Muscle of leg (tissue), 11 donors: ENCODE data around the gene ADGRF3. TPM values are rescaled to one million over a fixed set of nuclear protein-coding genes. Genes with fewer than 3 reads are reported as not detected.

Experiments used
- DNase-seq: peaks from one replicate; pipeline ENCODE4 v3.0.0; 2013
- H3K27ac ChIP-seq: one replicate; pipeline ENCODE4 v1.5.1; 2013; ENCODE audit warnings: mild to moderate bottlenecking, low read length, control low read depth
- H3K27me3 ChIP-seq: one replicate; pipeline ENCODE4 v1.6.1; 2013; ENCODE audit warnings: low read length; ENCODE audit not compliant: control insufficient read depth, insufficient read depth
- H3K36me3 ChIP-seq: one replicate; pipeline ENCODE4 v1.6.1; 2013; ENCODE audit warnings: low read length; ENCODE audit not compliant: control insufficient read depth, insufficient read depth
- H3K4me1 ChIP-seq: one replicate; pipeline ENCODE4 v1.6.1; 2013; ENCODE audit warnings: low read length; ENCODE audit not compliant: control insufficient read depth, insufficient read depth
- H3K4me3 ChIP-seq: one replicate; pipeline ENCODE4 v1.5.1; 2013; ENCODE audit warnings: low read length, control low read depth
- H3K9me3 ChIP-seq: replicated peaks from 2 replicates; pipeline ENCODE4 v1.6.1; 2013; ENCODE audit warnings: low read depth, low read length; ENCODE audit not compliant: control insufficient read depth
- WGBS: methylation state at CpG from one replicate; pipeline ENCODE4 v1.1.5; 2013; ENCODE audit warnings: missing lambda C conversion rate; ENCODE audit not compliant: insufficient coverage; 5-methylcytosine and 5-hydroxymethylcytosine counted together
- polyA plus RNA-seq, 8 donors: library from polyadenylated mRNA; unstranded; fragments of 120-200 nt; gene quantifications; one replicate each; pipeline versions ENCODE4 v1.2.1 to v1.2.3, GENCODE V29; 2013; ENCODE audit warnings: inconsistent platforms in 1 of 8, low replicate concordance in 1 of 8; ENCODE audit not compliant: insufficient read length in 8 of 8, insufficient read depth in 1 of 8
- total RNA-seq: library from RNA; stranded (reverse); fragments of 120-200 nt; gene quantifications from one replicate; pipeline ENCODE4 v1.2.4, GENCODE V29; 2013

ADGRF3 gene
- total and polyA plus RNA-seq, 9 donors = 0.12 to 0.54 (median 0.29) TPM

- 100% methylated on average over 4 of the region's 6 CpGs for WGBS
- H3K27ac ChIP-seq = no peak overlapping the region
Observed at GRCh38 chr2:26302846-26303245, 43.7 kb downstream of the ADGRF3 start.

GRCh38 chr2:26300234-26300925 is 46.2 kb downstream of the ADGRF3 start:
- peaks cover 3% of the 10 kb centered on the region for H3K36me3 ChIP-seq
- WGBS = 29% methylated on average over 18 of the region's 22 CpGs
- H3K4me1 ChIP-seq = peaks cover 17% of the 10 kb centered on the region
- peak overlapping the region; percentile 74 for H3K27ac ChIP-seq
- peak; percentile 62 for DNase-seq
- no peaks in the 10 kb centered on the region for H3K9me3 ChIP-seq
- H3K27me3 ChIP-seq = peaks cover 3% of the 10 kb centered on the region
- H3K4me3 ChIP-seq = peak overlapping the region; percentile 54

More at GRCh38 chr2:26302846-26303245, 43.7 kb downstream of the ADGRF3 start:
- Histone ChIP-seq H3K4me1 (peaks cover 17% of the 10 kb centered on the region), H3K27me3 (peaks cover 3% of the 10 kb centered on the region), H3K36me3 (peaks cover 3% of the 10 kb centered on the region), H3K4me3 (no peak overlapping the region), H3K9me3 (no peaks in the 10 kb centered on the region)
- no peak for DNase-seq

DNA sequence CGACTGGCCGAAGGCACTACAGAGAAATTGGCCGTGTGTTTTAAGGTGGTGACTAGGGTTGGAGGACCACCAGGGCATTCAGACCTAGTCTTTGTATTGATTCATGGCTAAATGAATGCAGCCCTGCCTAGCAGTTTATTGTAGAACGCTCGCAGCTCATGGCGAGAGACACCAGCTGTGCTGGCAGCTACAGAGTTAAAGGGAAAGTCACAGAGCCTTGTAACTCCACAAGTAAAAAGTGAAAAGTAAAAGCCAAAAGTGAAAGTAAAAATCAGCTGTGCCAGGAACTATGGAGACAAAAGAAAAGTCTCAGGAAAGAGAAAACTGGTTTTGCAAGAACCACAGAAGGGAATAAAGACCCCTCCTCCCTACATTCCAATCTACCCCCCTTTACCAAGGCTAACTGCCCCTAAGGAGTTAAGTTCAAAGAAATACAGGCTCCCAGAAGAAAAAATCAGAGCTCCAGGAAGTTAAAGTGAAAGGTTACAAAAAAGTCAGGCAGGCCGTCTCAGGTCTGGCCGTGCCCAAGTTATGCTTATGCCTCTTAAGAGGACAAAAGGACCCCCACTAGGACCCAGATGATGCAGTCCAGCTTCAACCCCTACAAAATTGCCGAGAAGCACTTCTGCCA is 47.0 kb downstream of the ADGRF3 start:
- peaks cover 16% of the 10 kb centered on the region for H3K4me1 ChIP-seq
- WGBS = 0% methylated on average over 7 of the region's 9 CpGs
- DNase-seq = peak; percentile 87
- no peaks in the 10 kb centered on the region for H3K9me3 ChIP-seq
- peak overlapping the region; percentile 54 for H3K4me3 ChIP-seq
- peaks cover 3% of the 10 kb centered on the region for H3K27me3 ChIP-seq
- H3K27ac ChIP-seq = peak overlapping the region; percentile 74
- H3K36me3 ChIP-seq = peaks cover 3% of the 10 kb centered on the region

GRCh38 chr2:26298638-26299393 is 47.8 kb downstream of the ADGRF3 start:
- H3K27ac ChIP-seq = peak overlapping the region; percentile 74
- no peaks in the 10 kb centered on the region for H3K9me3 ChIP-seq
- peak; percentile 69 for DNase-seq
- H3K36me3 ChIP-seq = peaks cover 2% of the 10 kb centered on the region
- peaks cover 3% of the 10 kb centered on the region for H3K27me3 ChIP-seq
- 4% methylated on average over 29 of the region's 30 CpGs for WGBS
- H3K4me3 ChIP-seq = peak overlapping the region; percentile 54
- H3K4me1 ChIP-seq = peaks cover 16% of the 10 kb centered on the region

DNA sequence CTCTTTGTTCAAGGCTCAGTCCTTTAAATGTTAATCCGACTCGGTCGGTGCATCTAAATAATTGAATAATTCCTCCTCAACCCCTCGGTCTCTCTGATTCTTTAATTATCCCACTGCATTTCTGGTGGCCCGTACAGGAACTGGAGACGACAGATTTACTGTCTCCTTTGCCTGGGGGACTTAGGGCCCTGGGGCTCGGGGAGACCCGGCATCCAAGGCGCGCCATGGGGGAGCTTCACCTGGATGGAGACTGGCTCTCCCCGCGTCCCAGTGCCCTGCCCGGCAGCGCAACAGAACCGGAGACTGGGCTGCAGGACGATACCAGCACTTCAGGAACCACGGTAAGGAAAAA is 48.3 kb downstream of the ADGRF3 start:
- Histone ChIP-seq H3K27ac (no peak overlapping the region), H3K36me3 (no peaks in the 10 kb centered on the region), H3K27me3 (peaks cover 3% of the 10 kb centered on the region), H3K9me3 (no peaks in the 10 kb centered on the region), H3K4me1 (peaks cover 16% of the 10 kb centered on the region), H3K4me3 (peak overlapping the region; percentile 54)
- WGBS = 28% methylated on average over 13 of the region's 17 CpGs
- DNase-seq = no peak

GRCh38 chr2:26297061-26297460 is 49.5 kb downstream of the ADGRF3 start:
- Histone ChIP-seq H3K4me1 (peaks cover 16% of the 10 kb centered on the region), H3K36me3 (no peaks in the 10 kb centered on the region), H3K4me3 (no peak overlapping the region), H3K9me3 (no peaks in the 10 kb centered on the region), H3K27ac (no peak overlapping the region), H3K27me3 (peaks cover 3% of the 10 kb centered on the region)
- WGBS = no CpG with 5 or more reads among the region's 3 CpGs
- DNase-seq = no peak

GRCh38 chr2:26295511-26295910 is 51.1 kb downstream of the ADGRF3 start:
- peaks cover 13% of the 10 kb centered on the region for H3K4me1 ChIP-seq
- no peak overlapping the region for H3K4me3 ChIP-seq
- no peaks in the 10 kb centered on the region for H3K36me3 ChIP-seq
- DNase-seq = no peak
- no peak overlapping the region for H3K27ac ChIP-seq
- H3K27me3 ChIP-seq = peaks cover 3% of the 10 kb centered on the region
- no peaks in the 10 kb centered on the region for H3K9me3 ChIP-seq
- WGBS = no CpG with 5 or more reads among the region's 1 CpG

- no peak for DNase-seq
- no peak overlapping the region for H3K27ac ChIP-seq
Observed at GRCh38 chr2:26292646-26293045, 53.9 kb downstream of the ADGRF3 start.

GRCh38 chr2:26290001-26290400 is 56.6 kb downstream of the ADGRF3 start:
- no peaks in the 10 kb centered on the region for H3K9me3 ChIP-seq
- H3K36me3 ChIP-seq = peaks cover 15% of the 10 kb centered on the region
- no peak overlapping the region for H3K27ac ChIP-seq
- WGBS = no CpG with 5 or more reads among the region's 1 CpG
- H3K4me3 ChIP-seq = no peak overlapping the region
- no peak for DNase-seq
- no peaks in the 10 kb centered on the region for H3K27me3 ChIP-seq
- H3K4me1 ChIP-seq = no peaks in the 10 kb centered on the region

More at GRCh38 chr2:26292646-26293045, 53.9 kb downstream of the ADGRF3 start:
- H3K4me1 ChIP-seq = no peaks in the 10 kb centered on the region
- H3K4me3 ChIP-seq = no peak overlapping the region
- no peaks in the 10 kb centered on the region for H3K27me3 ChIP-seq
- peaks cover 10% of the 10 kb centered on the region for H3K36me3 ChIP-seq
- 20% methylated on average over 1 of the region's 6 CpGs for WGBS
- no peaks in the 10 kb centered on the region for H3K9me3 ChIP-seq

- no peaks in the 10 kb centered on the region for H3K9me3 ChIP-seq
- H3K4me3 ChIP-seq = no peak overlapping the region
- peaks cover 33% of the 10 kb centered on the region for H3K36me3 ChIP-seq
- H3K27me3 ChIP-seq = no peaks in the 10 kb centered on the region
- H3K27ac ChIP-seq = no peak overlapping the region
- no peak for DNase-seq
- no peaks in the 10 kb centered on the region for H3K4me1 ChIP-seq
- no CpG with 5 or more reads among the region's 3 CpGs for WGBS
Observed at GRCh38 chr2:26285931-26286330, 60.7 kb downstream of the ADGRF3 start.
